Mucosa of descending colon (tissue), 3 donors: Measurements from ENCODE around the gene BANP. TPM values are rescaled to one million over a fixed set of nuclear protein-coding genes. Genes with fewer than 3 reads are reported as not detected.
"Not testable (repeated sequence)": the region's sequence is repeated elsewhere in the genome, so short reads cannot be mapped to it uniquely, and the experiment has no call there.

Experiments
- ATAC-seq: fragments of 200-7000 bp; cut with Tn5 transposase; one replicate; pipeline ENCODE4 v1.9.1; 2020; ENCODE audit warnings: mild to moderate bottlenecking, moderate library complexity
- DNase-seq, 3 donors: peaks; one replicate each; pipeline ENCODE4 v3.0.0-alpha.2; 2020
- H3K36me3 ChIP-seq: fragments of 200-600 bp; one replicate; pipeline ENCODE4 v1.8.0; 2021; ENCODE audit warnings: low read depth, mild to moderate bottlenecking
- H3K4me1 ChIP-seq: fragments of 200-600 bp; one replicate; pipeline ENCODE4 v1.8.0; 2021; ENCODE audit warnings: low read depth, mild to moderate bottlenecking
- H3K4me3 ChIP-seq: fragments of 200-600 bp; one replicate; pipeline ENCODE4 v1.8.0; 2021; ENCODE audit warnings: mild to moderate bottlenecking
- H3K9me3 ChIP-seq: fragments of 200-600 bp; one replicate; pipeline ENCODE4 v1.8.0; 2021; ENCODE audit warnings: mild to moderate bottlenecking
- intact Hi-C, 2 donors: fragments of 100-400 bp; cut with DNase I in 1 of 2; cut with micrococcal nuclease in 1 of 2; formaldehyde crosslinking; loops; one replicate each; pipeline versions ENCODE4 v1.11.0 to v1.11.1; 2022; cut with DNase I, micrococcal nuclease
- total RNA-seq, 3 donors: library from RNA; stranded (reverse); fragmentation: NEBNext Ultra II Directional in 2 of 3; extraction: Animal tissue kit (Norgen Biotek cat#: 25700) in 2 of 3; gene quantifications; one replicate each; pipeline versions ENCODE4 v1.2.1 to v1.2.4, GENCODE V29; 2021 to 2023
- TF ChIP-seq, protein P1 (sequence below): fragments of 200-600 bp; IDR thresholded peaks from one replicate; pipeline ENCODE4 v1.8.0; 2022; ENCODE audit warnings: antibody characterized with exemption, mild to moderate bottlenecking
- donor health status: DM: no; HTN: no; CAD: no; lungs with moderate emphysema.
- donor health status: DM: no; HTN: no; CAD: no.
- donor health status: DM: no; HTN: yes; CAD: no.

The BANP gene
- total RNA-seq, 3 donors from 2014 or later, result 24.4 to 36.0 (median 26.1) TPM

DNA sequence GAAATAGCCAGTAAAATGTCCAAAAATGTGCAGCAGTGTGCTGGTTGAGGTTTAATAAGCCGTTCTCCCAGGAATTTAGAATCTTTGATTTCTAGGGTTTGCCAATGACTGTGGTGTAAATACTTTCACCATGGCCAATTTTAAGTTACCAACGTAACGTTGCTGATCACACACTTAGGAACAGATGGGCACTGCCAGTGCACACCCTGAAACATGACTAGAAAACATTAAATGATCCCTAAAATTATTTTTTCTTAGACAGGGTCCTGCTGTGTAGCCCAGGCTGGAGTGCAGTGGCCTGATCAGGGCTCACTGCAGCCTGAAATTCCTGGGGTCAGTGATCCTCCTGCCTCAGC is 18.1 kb upstream of the BANP start:
- no peak overlapping the region for H3K4me3 ChIP-seq
- no peaks in the 10 kb centered on the region for H3K4me1 ChIP-seq
- no peak for ATAC-seq
- no peaks in the 10 kb centered on the region for H3K36me3 ChIP-seq
- intact Hi-C loops, result no loop called here
- TF ChIP-seq, protein P1, sequence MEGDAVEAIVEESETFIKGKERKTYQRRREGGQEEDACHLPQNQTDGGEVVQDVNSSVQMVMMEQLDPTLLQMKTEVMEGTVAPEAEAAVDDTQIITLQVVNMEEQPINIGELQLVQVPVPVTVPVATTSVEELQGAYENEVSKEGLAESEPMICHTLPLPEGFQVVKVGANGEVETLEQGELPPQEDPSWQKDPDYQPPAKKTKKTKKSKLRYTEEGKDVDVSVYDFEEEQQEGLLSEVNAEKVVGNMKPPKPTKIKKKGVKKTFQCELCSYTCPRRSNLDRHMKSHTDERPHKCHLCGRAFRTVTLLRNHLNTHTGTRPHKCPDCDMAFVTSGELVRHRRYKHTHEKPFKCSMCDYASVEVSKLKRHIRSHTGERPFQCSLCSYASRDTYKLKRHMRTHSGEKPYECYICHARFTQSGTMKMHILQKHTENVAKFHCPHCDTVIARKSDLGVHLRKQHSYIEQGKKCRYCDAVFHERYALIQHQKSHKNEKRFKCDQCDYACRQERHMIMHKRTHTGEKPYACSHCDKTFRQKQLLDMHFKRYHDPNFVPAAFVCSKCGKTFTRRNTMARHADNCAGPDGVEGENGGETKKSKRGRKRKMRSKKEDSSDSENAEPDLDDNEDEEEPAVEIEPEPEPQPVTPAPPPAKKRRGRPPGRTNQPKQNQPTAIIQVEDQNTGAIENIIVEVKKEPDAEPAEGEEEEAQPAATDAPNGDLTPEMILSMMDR, result no peak
- no peak for DNase-seq
- no peaks in the 10 kb centered on the region for H3K9me3 ChIP-seq

DNA sequence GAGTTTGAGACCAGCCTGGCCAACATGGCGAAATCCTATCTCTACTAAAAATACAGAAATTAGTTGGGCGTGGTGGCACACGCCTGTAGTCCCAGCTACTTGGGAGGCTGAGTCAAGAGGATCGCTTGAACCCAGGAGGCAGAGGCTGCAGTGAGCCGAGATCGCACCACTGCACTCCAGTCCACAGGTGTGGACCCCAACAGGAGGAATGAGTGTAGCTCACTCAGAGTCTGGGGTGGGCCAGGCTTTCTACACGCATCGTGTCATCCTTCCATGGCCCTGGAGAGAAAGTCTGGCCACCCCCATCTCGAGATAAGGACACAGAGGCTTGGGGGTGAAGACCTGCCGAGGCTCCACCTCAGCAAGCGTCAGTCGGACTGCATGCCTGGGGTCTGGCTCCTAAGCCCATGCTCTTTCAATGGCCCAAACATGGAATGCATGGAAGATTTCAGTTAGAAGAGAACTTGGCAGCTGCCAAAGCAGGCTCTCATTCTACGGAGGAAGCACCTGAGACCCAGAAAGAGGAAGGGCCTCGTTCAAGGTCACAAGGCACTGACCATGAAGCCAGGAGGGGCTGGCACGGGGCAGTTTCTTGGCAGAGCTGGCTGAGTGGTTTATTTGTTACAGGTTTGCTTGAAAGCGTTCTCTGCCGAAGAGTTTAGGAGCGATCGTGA is 16.3 kb upstream of the BANP start:
- DNase-seq, H3K4me1 ChIP-seq, H3K36me3 ChIP-seq, intact Hi-C loops, ATAC-seq, H3K4me3 ChIP-seq, H3K9me3 ChIP-seq: not testable (repeated sequence)

GRCh38 chr16:87936016-87936374 is 15.2 kb upstream of the BANP start:
- H3K4me1 ChIP-seq, intact Hi-C loops, H3K36me3 ChIP-seq, DNase-seq, ATAC-seq, H3K4me3 ChIP-seq, H3K9me3 ChIP-seq: not testable (repeated sequence)

GRCh38 chr16:87936375-87937230 is 14.6 kb upstream of the BANP start, which contains the start of gene CA5A:
CA5A (minus strand) TSS chr16:87936529; CDS start chr16:87936450, 79 bp downstream.
- TF ChIP-seq, protein P1, result no peak
- H3K4me1 ChIP-seq, result no peaks in the 10 kb centered on the region
- DNase-seq, result no peak
- no peaks in the 10 kb centered on the region for H3K36me3 ChIP-seq
- intact Hi-C loops, result no loop called here
- no peak within 1 kb of the TSS for H3K4me3 ChIP-seq
- no peak for ATAC-seq
- H3K9me3 ChIP-seq, result no peaks in the 10 kb centered on the region

GRCh38 chr16:87937231-87937542 is 14.0 kb upstream of the BANP start:
- intact Hi-C loops, DNase-seq, H3K4me3 ChIP-seq, H3K9me3 ChIP-seq, ATAC-seq, H3K4me1 ChIP-seq, H3K36me3 ChIP-seq: not testable (repeated sequence)

DNA sequence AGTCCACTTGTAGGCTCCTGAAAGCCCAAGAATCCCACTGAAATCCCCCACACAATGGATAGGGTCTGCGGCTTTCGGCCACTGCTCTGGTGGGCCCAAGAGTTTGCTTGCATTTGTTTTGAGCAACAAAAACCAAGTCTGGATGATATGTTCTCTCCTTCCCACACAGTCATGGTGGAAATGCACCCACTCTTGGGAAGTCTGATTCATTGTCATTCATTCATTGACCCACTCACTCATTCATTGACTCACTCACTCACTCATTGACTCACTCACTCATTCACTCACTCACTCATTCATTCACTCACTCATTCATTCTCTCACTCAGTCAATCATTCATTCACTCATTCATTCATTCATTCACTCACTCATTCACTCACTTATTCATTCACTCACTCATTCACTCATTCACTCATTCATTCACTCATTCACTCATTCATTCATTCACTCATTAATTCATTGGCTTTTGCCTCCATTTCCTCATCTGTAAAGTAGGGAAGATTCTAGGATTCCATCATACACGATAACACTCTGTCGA is 12.8 kb upstream of the BANP start:
- Histone ChIP-seq H3K9me3 (no peaks in the 10 kb centered on the region), H3K36me3 (no peaks in the 10 kb centered on the region), H3K4me1 (no peaks in the 10 kb centered on the region), H3K4me3 (no peak overlapping the region)
- intact Hi-C loops, result no loop called here
- ATAC-seq (no peak), DNase-seq (no peak)
- TF ChIP-seq, protein P1, result no peak
